ENCODE data around the gene DAGLB. TPM values are rescaled to one million over a fixed set of nuclear protein-coding genes. Genes with fewer than 3 reads are reported as not detected.

DAGLB gene, protein sequence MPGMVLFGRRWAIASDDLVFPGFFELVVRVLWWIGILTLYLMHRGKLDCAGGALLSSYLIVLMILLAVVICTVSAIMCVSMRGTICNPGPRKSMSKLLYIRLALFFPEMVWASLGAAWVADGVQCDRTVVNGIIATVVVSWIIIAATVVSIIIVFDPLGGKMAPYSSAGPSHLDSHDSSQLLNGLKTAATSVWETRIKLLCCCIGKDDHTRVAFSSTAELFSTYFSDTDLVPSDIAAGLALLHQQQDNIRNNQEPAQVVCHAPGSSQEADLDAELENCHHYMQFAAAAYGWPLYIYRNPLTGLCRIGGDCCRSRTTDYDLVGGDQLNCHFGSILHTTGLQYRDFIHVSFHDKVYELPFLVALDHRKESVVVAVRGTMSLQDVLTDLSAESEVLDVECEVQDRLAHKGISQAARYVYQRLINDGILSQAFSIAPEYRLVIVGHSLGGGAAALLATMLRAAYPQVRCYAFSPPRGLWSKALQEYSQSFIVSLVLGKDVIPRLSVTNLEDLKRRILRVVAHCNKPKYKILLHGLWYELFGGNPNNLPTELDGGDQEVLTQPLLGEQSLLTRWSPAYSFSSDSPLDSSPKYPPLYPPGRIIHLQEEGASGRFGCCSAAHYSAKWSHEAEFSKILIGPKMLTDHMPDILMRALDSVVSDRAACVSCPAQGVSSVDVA
- 10 to 100 TPM; 12.4 to 16.4 (median 14.7) TPM for polyA plus RNA-seq (ENCODE audit: insufficient read length in 3 of 3)

DNA sequence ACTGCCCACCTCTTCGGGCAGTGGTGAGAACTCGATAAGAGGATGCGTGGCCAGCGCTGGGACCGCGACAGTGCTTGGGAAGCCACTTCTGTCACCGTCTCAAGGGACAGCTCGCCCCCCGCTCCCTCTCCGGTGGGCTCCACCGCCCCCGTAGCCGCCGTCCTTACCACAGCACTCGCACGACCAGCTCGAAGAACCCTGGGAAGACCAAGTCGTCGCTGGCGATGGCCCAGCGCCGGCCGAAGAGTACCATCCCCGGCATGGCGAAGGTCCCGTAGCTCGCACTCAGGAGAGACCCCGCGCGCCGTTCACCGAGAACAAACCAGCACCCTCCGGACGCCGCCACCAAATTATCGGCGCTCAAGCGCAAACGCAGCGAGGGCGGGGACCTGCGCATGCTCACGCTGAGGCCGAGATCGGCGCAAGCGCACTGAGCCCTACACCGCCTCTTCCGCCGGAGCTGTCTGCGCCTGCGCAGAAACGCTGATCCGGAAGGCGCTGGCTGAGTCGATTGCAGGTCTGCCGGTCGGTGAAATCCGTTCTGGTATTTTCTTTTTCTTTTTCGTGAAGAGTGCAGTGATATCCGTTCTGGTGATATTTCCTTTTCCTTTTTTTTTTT, at the start of gene DAGLB:
Gene DAGLB, minus strand, starts transcription at position 374 of the 619 bp plus-strand sequence. Its CDS starts 112 bp downstream, at position 262.
- peak; percentile 82 to 90 (median 89) for DNase-seq (ENCODE audit: low read depth in 3 of 3, low spot score in 2 of 3)

DNA sequence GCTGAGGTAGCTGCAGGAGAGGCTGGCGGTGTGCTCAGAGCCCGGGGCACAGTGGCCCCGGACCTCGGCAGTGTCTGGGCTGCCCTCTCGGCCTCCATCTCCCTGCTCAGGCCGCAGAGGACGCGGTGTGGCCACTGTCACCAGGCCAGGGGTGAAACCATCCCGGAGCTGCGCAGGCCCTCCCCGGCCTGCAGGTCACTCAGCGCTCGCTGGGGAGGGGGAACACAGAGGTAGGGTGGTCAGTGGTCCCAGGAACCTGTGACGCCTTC, 49.8 kb upstream of the DAGLB start:
- no peak for DNase-seq (ENCODE audit: low read depth in 3 of 3, low spot score in 2 of 3)

DNA sequence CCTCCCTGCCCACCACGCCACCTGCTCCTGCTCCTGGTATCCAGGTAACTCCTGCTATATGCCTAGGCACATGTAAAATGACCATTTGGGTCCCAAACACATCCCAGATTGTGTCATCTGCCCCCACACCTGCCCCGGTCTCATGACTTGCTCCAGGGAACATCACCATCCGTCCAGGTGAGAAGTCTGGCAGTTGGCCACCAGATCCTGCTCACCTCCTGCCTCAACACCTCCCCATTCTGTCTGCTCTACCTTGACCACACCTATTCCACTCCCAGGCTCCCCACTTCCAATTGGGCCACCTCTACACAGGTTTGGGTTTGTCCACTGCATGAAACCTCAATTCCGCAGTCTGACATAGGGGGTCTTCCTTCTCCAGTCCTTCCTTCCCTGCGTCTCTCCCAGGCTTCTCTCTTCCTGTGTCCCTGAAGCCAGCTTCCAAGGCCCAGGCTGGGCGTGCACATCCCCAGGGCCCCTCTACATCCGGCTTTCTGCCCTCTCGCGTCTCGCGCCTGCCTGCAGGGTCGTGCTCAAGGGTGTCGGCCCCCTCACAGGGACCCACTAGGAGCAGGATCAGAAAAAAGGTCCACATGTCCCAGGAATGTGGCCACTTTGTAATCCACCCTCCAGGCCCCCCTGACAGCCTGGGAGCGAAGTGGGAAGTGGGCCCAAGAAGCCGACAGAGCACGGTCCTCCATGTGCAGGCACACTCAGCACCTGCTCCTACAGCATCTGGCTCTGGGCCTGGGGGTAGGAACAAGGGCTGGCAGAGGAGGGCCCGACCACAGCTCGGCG, 49.3 kb upstream of the DAGLB start:
- DNase-seq (ENCODE audit: low read depth in 3 of 3, low spot score in 2 of 3): no peak

DNA sequence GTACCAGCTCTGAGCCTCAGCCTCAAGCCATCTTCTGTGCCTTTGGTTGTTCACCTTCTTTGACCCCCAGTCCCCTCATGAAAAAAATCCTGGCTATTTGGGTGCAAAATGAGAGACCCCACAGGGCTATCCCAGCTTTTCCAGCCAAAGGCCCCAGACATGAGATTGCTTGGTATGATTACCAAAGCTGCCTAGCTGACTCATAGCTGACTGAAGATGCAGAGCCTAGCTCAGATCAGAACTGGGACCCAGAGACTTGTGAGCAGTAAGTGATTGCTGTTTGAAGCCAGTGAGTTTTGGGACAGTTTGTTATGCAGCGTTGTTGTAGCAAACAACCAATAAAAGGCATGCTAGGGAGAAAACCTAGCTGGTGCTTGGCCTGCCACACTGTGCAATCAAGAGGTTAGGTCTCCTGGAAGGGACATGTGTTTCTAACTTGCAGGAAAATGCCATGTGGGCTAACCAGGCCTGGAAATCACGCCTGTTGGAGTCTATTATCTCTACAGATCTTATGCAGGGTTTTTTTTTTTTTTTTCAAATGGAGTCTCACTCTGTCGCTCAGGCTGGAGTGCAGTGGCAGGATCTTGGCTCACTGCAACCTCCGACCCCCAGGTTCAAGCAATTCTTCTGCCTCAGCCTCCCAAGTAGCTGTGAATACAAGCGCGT, 48.0 kb upstream of the DAGLB start:
- DNase-seq (ENCODE audit: low read depth in 3 of 3, low spot score in 2 of 3): no peak

DNA sequence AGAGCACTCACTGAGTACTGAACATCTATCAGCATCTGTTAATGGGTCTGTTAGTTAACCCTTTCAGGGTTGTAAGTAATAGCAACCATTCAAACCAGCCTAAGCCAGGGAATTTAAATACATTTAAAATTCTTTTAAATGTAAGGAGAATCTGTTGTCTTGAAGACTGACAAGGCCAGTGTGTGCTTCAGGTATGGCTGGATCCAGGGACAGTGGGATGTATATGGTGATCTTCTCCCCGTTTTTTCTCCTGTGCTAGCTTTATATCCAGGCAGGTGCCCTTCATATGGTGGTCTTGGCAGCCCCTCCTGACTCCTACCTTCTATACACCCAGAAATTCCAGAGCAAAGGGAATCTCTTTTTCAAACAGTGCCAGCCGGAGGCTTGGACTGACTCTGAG, 46.6 kb upstream of the DAGLB start:
- no peak for DNase-seq (ENCODE audit: low read depth in 3 of 3, low spot score in 2 of 3)

DNA sequence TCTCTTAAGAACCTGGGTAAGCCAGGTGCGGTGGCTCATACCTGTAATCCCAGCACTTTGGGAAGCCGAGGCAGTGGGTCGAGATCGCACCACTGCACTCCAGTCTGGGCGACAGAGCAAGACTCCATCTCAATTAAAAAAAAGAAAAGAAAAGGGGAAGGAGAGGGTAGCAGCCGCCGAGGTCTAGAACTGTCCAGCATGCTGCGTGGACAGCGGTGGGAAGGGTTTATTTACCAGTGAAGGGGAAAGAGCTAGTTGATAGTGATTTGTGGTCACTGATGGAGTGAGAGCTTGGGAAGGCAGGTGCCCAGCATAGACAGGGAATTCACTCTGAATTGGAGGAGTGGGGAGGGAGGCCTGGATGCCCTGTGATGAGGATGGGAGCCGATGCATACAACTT, 43.4 kb upstream of the DAGLB start:
- no peak for DNase-seq (ENCODE audit: low read depth in 3 of 3, low spot score in 2 of 3)

DNA sequence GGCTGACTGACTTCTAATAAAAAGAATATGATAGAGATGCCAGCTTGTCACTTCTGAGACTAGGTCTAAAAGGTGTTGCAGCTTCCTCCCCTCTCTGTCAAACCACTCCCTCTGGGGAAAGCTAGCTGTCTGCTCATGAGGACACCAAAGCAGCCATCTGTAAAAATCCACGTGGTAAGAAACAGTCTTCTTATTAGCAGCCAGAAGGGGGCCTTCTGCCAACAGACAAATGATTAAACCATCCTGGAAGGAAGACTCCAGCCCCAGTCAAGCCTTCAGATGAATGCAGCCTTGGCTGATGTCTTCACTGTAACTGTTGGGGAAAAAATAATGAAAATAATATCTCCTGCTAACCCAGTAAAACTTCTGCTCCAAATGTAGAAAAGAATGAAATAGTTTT, 41.9 kb upstream of the DAGLB start:
- DNase-seq (ENCODE audit: low read depth in 3 of 3, low spot score in 2 of 3): no peak

DNA sequence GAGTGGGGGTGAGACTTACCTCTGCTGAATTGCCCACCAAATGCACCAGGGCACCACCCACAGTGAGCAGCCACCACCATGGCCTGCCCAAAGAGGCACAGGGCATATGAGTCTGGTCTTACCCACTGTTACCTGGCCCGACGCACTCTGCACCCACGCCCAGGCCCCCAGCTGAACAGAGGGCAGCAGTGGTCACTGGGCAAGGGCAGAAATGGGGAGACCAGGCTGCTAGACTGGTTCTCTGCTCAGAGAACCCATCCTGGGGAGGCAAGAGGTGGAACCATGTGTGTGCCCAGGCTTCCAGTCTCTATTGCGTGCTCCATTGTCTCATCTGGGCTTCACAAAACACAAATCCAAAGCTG, 39.4 kb upstream of the DAGLB start:
- no peak for DNase-seq (ENCODE audit: low read depth in 3 of 3, low spot score in 2 of 3)

DNA sequence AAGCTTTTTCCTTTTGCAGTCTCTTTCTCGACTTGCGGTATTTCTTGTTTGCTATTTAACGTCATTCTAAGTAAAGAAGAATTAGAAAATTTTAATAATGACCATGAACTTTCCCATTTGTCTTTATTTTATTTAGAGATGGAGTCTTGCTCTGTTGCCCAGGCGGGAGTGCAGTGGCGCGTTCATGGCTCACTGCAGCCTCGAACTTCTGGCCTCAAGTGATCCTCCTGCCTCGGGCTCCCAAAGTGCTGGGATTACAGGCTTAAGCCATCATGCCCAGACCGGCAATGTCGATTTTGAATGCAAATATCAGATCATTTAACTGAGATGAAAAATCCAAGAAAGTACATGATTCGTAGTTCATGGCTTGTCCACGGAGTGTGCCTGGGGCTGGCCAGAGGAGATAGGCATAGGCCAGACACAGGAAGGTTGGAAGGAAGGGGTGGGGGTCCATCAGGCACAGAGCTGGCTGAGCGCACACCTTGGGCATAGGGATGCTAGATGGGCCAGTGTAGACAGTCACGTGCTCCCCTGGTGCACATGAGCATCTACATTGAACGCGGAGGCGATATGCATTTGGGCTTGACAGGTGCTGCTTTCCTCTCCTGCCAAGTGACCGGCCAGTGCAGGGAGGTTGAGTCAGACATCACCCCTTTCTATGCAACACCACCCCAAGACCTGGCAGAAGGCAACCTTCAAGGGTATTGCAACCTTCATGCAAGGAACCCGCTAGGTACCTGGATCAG, 38.9 kb upstream of the DAGLB start:
- DNase-seq (ENCODE audit: low read depth in 3 of 3, low spot score in 2 of 3): no peak

DNA sequence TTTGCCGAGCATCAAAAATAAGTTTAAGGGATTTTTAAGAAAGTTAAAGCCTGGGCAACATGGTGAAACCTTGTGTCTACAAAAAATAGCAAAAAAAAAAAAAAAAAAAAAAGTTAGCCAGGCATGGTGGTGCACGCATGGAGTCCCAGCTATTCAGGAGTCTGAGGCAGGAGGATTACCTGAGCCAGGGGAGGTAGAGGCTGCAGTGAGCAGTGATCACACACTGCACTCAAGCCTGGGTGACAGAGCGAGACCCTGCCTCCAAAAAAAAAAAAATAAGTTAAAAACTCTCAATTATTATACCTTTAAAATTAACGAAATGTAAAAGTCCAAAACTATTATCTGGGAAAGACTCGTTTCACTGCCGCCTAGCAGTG, 35.0 kb upstream of the DAGLB start:
- no peak for DNase-seq (ENCODE audit: low read depth in 3 of 3, low spot score in 2 of 3)

DNA sequence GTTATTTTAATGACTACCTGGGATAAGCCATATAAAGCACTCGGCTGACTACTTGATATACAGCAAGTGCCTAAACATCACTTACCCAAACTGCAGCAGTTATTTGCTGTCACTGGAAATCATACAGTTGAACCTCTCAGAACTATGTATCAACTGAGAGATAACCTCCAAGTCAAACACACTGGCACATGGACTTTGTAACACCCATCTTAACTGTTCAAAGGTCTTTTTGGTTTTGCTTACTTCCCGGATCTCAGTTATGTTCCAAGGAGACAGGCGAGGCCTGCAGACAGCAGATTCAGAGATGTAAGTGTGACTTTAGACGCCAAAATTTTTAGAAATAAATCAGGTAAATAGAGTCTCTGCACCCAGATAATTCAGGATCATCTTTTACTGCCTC, 34.6 kb upstream of the DAGLB start:
- no peak for DNase-seq (ENCODE audit: low read depth in 3 of 3, low spot score in 2 of 3)

DNA sequence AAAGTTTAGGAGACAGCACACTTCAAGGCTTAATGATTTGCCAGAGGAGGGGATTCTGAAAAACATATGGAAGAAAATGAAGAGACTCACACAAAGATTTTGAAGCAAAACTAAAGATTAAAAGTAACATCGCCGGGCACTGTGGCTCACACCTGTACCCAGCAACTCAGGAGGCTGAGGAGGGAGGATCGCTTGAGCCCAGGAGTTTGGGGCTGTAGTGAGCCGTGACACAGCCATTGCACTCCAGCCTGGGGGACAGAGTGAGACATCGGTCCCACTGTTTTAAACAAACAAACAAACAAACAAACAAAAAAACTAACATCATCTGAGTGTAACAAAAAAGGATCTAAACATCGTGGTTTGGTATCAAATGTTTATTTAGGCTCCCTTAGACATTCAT, 33.7 kb upstream of the DAGLB start:
- no peak for DNase-seq (ENCODE audit: low read depth in 3 of 3, low spot score in 2 of 3)

DNA sequence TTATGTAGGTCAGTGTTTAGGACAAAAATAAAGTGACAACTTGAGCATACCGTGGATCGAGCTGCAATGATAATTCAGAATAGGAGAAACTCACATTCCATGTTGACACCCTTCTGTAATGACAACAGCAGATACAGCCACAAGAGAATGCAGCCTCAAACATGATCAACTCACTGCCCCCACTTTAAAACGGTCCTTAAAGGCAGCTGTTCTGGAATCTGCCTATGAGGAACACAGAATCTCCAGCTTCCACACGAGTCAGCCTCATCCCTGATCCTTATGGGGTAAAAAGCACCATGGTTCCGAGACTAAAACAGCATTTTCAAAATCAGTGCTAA, 32.5 kb upstream of the DAGLB start:
- DNase-seq (ENCODE audit: low read depth in 3 of 3, low spot score in 2 of 3): no peak

DNA sequence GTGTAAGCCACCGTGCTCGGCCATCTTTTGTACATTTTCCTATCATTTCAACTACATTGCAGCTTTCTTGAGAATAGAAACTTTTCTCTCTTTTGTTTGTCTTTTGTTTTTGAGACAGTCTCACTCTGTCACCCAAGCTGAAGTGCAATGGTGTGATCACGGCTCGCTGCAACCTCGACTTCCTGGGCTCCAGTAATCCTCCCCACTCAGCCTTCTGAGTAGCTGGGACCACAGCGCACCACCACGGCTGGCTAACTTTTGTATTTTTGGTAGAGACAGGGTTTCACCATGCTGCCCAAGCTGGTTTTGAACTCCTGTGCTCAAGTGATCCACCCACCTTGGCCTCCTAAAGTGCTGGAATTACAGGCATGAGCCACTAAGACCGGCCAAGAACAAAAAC, 31.3 kb upstream of the DAGLB start:
- no peak for DNase-seq (ENCODE audit: low read depth in 3 of 3, low spot score in 2 of 3)

DNA sequence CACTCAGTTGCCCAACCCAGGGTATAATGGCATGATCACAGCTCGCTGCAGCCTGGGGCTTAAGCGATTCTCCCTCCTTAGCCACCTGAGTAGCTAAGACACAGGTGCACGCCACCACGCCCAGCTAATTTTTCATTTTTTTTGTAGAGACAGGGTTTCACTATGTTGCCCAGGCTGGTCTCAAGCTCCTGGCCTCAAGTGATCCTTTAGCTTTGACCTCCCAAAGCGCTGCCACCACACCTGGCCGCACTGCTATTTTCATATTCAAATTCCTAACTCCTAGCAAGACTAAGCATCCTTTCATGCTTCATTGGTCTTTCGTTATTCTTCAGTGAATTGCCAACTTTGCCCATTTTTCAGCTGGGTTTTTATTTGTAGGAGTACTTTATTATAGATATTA, 30.4 kb upstream of the DAGLB start:
- no peak for DNase-seq (ENCODE audit: low read depth in 3 of 3, low spot score in 2 of 3)

DNA sequence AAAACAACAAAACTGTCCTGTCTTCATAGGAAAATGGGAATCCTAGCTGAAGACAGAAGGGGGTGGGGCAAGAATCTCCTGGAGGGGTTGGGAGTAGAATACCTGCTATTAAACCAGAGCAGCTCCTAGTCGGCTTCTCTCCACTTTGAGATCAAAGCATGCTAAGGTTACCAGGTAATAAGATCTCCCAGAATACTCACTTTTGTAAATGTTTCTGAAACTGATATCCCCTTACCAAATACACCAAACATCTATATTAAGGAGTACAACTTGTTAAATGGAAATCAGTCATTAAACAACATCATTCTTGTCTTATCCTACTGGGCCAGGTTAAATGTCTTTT, 29.5 kb upstream of the DAGLB start:
- DNase-seq (ENCODE audit: low read depth in 3 of 3, low spot score in 2 of 3): no peak

DNA sequence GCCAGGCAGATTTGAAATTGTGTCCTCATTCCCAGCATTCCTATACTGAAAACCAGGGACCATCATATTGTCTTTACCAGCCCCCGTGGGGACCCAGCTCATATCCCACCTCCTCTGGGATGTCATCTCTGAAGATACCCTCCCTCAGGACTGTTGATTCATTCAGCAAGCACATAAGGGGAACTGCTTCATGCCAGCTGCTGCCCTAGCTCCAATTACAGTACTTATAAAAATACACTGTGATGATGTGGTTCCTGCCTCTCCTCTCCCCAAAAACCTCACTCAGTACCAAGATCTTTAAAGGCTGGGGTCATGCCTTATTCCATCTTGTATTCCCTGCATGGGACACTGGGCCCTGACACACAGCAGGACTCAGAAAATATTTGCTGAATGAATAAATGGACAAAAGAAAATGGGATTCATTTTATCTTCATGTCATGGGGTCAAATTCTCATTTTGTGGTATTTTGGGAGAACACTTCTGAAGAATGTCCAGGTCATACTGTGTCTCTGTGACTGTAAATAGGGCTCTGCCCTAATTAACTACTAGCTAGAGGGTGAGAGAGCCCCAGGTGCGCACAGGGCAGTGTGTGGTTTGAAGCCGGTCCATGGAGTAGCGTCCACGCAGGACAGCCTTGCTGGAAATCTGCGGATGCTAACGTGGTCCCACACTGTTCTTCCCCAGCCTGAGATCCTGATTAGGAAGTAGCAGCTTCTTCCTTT, 29.0 kb upstream of the DAGLB start:
- no peak for DNase-seq (ENCODE audit: low read depth in 3 of 3, low spot score in 2 of 3)

DNA sequence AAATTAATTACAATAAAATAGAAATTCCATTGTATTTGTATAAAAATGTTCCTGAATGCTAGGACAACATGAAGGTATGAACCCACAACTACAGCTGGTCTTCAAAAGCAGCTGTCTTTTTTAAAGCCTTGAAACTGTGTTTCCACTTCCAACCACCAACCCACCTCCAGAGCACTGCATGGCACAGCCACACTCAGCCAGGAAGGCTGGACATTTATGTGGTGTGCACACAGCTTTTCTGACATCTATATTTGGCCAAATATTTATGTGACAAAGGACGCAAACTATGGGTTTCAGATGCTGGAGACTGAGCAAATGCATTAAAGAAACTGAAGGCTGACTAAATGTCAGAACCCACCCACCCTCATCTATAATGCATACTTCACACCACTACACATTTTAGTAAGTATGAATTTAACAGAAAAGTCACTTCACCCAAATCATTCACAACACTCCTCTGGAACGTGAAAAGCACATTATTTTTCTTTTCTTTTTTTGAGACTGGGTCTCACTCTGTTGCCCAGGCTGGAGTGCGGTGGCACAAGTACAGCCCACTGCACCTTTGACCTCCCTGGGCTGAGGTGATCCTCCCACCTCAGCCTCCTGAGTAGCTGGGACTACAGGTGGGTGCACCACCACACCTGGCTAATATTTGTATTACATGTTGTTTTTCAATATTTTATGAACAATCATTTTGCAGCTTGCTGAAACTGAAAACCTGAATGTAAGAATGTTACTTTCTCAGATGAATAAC, 27.9 kb upstream of the DAGLB start:
- DNase-seq (ENCODE audit: low read depth in 3 of 3, low spot score in 2 of 3): no peak

DNA sequence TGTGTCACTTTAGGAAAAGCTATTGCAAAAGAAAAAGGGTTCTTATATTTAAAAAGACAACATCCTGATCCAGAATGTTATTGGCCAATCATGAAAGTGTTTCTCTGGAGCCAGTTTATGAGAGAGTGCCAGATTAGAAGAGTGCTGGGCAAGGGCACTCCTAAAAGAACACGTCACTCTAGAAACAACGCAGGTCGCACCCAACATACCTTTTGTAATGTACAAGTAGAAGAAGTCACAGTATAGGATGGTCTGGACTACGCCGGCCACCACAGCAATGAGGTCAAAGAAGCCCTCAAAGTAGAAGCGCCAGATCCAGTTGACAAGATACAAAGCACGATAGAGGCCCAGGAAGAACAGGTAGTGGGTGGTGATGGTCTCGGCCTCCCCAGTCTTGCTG, 18.1 kb upstream of the DAGLB start:
- DNase-seq (ENCODE audit: low read depth in 3 of 3, low spot score in 2 of 3): no peak

All from right renal cortex interstitium (tissue), 3 donors.